SK-N-SH treated with all-trans-retinoic acid at 6 μM for 48 hours (cell line): ENCODE results near the gene TMSB15B.
"Not testable (repeated sequence)": the region's sequence is repeated elsewhere in the genome, so short reads cannot be mapped to it uniquely, and the experiment has no call there.

Source experiments
- ATAC-seq: fragments of 200-7000 bp; cut with Tn5 transposase; 3 replicates; pipeline ENCODE4 v1.9.1; 2020; ENCODE audit warnings: mild to moderate bottlenecking, moderate library complexity
- ARNTL ChIP-seq: fragments of 450-650 bp; formaldehyde crosslinking; IDR thresholded peaks from 2 replicates; pipeline ENCODE4 v1.5.0; 2020; ENCODE audit warnings: low read depth, mild to moderate bottlenecking, moderate library complexity, borderline replicate concordance
- BACH2 ChIP-seq: fragments of 250-450 bp; sonication (Bioruptor Pico); IDR thresholded peaks from 2 replicates; pipeline ENCODE4 v1.9.0; 2021; ENCODE audit warnings: mild to moderate bottlenecking, borderline replicate concordance
- CSDC2 ChIP-seq: fragments of 250-450 bp; sonication (Bioruptor Pico); IDR thresholded peaks from 2 replicates; pipeline ENCODE4 v1.5.0; 2020; ENCODE audit warnings: mild to moderate bottlenecking, moderate library complexity
- CSRNP3 ChIP-seq: fragments of 250-450 bp; sonication (Bioruptor Pico); IDR thresholded peaks from 2 replicates; pipeline ENCODE4 v1.5.1; 2021; ENCODE audit warnings: mild to moderate bottlenecking, moderate library complexity
- ESRRG ChIP-seq: fragments of 250-450 bp; sonication (Bioruptor Pico); IDR thresholded peaks from 2 replicates; pipeline ENCODE4 v1.6.1; 2021; ENCODE audit warnings: mild to moderate bottlenecking
- GLIS3 ChIP-seq: fragments of 250-450 bp; sonication (Bioruptor Pico); IDR thresholded peaks from 2 replicates; pipeline ENCODE4 v1.5.0; 2020; ENCODE audit warnings: mild to moderate bottlenecking, moderate library complexity
- ISL1 ChIP-seq: fragments of 250-450 bp; sonication (Bioruptor Pico); IDR thresholded peaks from 2 replicates; pipeline ENCODE4 v2.1.2; 2022; ENCODE audit warnings: mild to moderate bottlenecking, moderate library complexity
- OSR1 ChIP-seq: fragments of 250-450 bp; sonication (Bioruptor Pico); IDR thresholded peaks from 2 replicates; pipeline ENCODE4 v1.8.0; 2022; ENCODE audit warnings: moderate library complexity, mild to moderate bottlenecking, inconsistent platforms
- PATZ1 ChIP-seq: fragments of 250-450 bp; sonication (Bioruptor Pico); IDR thresholded peaks from 2 replicates; pipeline ENCODE4 v1.8.0; 2020; ENCODE audit warnings: mild to moderate bottlenecking, moderate library complexity, borderline replicate concordance
- POU6F1 ChIP-seq: fragments of 250-450 bp; sonication (Bioruptor Pico); IDR thresholded peaks from 2 replicates; pipeline ENCODE4 v1.8.0; 2021; ENCODE audit warnings: low read depth, mild to moderate bottlenecking, moderate library complexity, borderline replicate concordance
- PPARA ChIP-seq: fragments of 250-450 bp; sonication (Bioruptor Pico); IDR thresholded peaks from 2 replicates; pipeline ENCODE4 v1.5.0; 2020; ENCODE audit warnings: mild to moderate bottlenecking, borderline replicate concordance
- RARB ChIP-seq: fragments of 250-450 bp; sonication (Bioruptor Pico); IDR thresholded peaks from 2 replicates; pipeline ENCODE4 v1.8.0; 2021; ENCODE audit warnings: mild to moderate bottlenecking, moderate library complexity
- SNAI2 ChIP-seq: fragments of 250-450 bp; sonication (Bioruptor Pico); IDR thresholded peaks from 2 replicates; pipeline ENCODE4 v1.5.0; 2020; ENCODE audit warnings: mild to moderate bottlenecking, moderate library complexity
- TCF4 ChIP-seq: fragments of 250-450 bp; sonication (Bioruptor Pico); IDR thresholded peaks from 2 replicates; pipeline ENCODE4 v1.8.0; 2021; ENCODE audit warnings: mild to moderate bottlenecking, moderate library complexity, borderline replicate concordance
- TOX ChIP-seq: fragments of 250-450 bp; sonication (Bioruptor Pico); IDR thresholded peaks from 2 replicates; pipeline ENCODE4 v1.8.0; 2021; ENCODE audit warnings: mild to moderate bottlenecking, moderate library complexity, borderline replicate concordance
- TSHZ2 ChIP-seq: fragments of 250-450 bp; sonication (Bioruptor Pico); IDR thresholded peaks from 2 replicates; pipeline ENCODE4 v1.5.0; 2020; ENCODE audit warnings: mild to moderate bottlenecking, moderate library complexity
- ZC3H10 ChIP-seq: fragments of 250-450 bp; sonication (Bioruptor Pico); IDR thresholded peaks from 2 replicates; pipeline ENCODE4 v1.5.1; 2021; ENCODE audit warnings: mild to moderate bottlenecking, moderate library complexity
- ZFP3 ChIP-seq: fragments of 250-450 bp; sonication (Bioruptor Pico); IDR thresholded peaks from 2 replicates; pipeline ENCODE4 v1.5.0; 2020; ENCODE audit warnings: mild to moderate bottlenecking, moderate library complexity
- ZFP30 ChIP-seq: fragments of 450-650 bp; formaldehyde crosslinking; IDR thresholded peaks from 2 replicates; pipeline ENCODE4 v1.5.0; 2022; ENCODE audit warnings: mild to moderate bottlenecking, moderate library complexity
- ZNF565 ChIP-seq: fragments of 450-650 bp; formaldehyde crosslinking; conservative IDR thresholded peaks from 2 replicates; pipeline ENCODE4 v1.5.0; 2020; ENCODE audit warnings: low read depth, mild to moderate bottlenecking, moderate library complexity
- ZNF70 ChIP-seq: fragments of 450-650 bp; formaldehyde crosslinking; IDR thresholded peaks from 2 replicates; pipeline ENCODE4 v1.5.0; 2020; ENCODE audit warnings: mild to moderate bottlenecking, moderate library complexity
- ZNF8 ChIP-seq: fragments of 450-650 bp; formaldehyde crosslinking; IDR thresholded peaks from 2 replicates; pipeline ENCODE4 v1.5.0; 2020; ENCODE audit warnings: mild to moderate bottlenecking, moderate library complexity

The TMSB15B gene

GRCh38 chrX:103949506-103949905, 12.9 kb upstream of the TMSB15B start:
- ATAC-seq = no peak
- TF ChIP-seq ISL1 (CRISPR knock-in tag) (no peak), GLIS3 (no peak), TOX (CRISPR knock-in tag) (no peak), RARB (no peak), TCF4 (CRISPR knock-in tag) (no peak), OSR1 (CRISPR knock-in tag) (no peak), SNAI2 (no peak), ZNF565 (no peak), PPARA (CRISPR knock-in tag) (no peak), TSHZ2 (CRISPR knock-in tag) (no peak)
- TF ChIP-seq, all 23 proteins: peak for 0

- TF ChIP-seq ARNTL (CRISPR knock-in tag) (no peak), TCF4 (CRISPR knock-in tag) (no peak), SNAI2 (no peak), CSRNP3 (CRISPR knock-in tag) (no peak), TOX (CRISPR knock-in tag) (no peak), GLIS3 (no peak), ZNF565 (no peak), ZFP30 (CRISPR knock-in tag) (no peak)
- no peak for ATAC-seq
Measured at GRCh38 chrX:103953353-103953752, 9.1 kb upstream of the TMSB15B start.

GRCh38 chrX:103954259-103954658, 8.2 kb upstream of the TMSB15B start:
- TF ChIP-seq PPARA (CRISPR knock-in tag) (no peak), ZNF70 (CRISPR knock-in tag) (no peak), TOX (CRISPR knock-in tag) (no peak), ZNF8 (no peak), ZC3H10 (CRISPR knock-in tag) (no peak), BACH2 (CRISPR knock-in tag) (no peak), RARB (no peak), CSRNP3 (CRISPR knock-in tag) (no peak), OSR1 (CRISPR knock-in tag) (no peak), PATZ1 (CRISPR knock-in tag) (no peak), CSDC2 (CRISPR knock-in tag) (no peak), ZFP3 (CRISPR knock-in tag) (no peak), ESRRG (no peak), TSHZ2 (CRISPR knock-in tag) (no peak), TCF4 (CRISPR knock-in tag) (no peak), ZFP30 (CRISPR knock-in tag) (no peak), POU6F1 (CRISPR knock-in tag) (no peak)
- no peak for ATAC-seq

- not testable (repeated sequence) for ATAC-seq
Measured at GRCh38 chrX:103960599-103960998, 1.8 kb upstream of the TMSB15B start.

GRCh38 chrX:103983508-103983907, 21.1 kb downstream of the TMSB15B start:
- ATAC-seq = not testable (repeated sequence)
